HG03060 (cell line): Measurements from ENCODE around the gene ATXN1.

ENCODE experiments used
- ATAC-seq: cut with Tn5 transposase; IDR thresholded peaks from one replicate; pipeline ENCODE4 v1.9.1; 2021; ENCODE audit warnings: low read depth, moderate number of reproducible peaks; ENCODE audit not compliant: unreplicated experiment

Gene ATXN1

DNA sequence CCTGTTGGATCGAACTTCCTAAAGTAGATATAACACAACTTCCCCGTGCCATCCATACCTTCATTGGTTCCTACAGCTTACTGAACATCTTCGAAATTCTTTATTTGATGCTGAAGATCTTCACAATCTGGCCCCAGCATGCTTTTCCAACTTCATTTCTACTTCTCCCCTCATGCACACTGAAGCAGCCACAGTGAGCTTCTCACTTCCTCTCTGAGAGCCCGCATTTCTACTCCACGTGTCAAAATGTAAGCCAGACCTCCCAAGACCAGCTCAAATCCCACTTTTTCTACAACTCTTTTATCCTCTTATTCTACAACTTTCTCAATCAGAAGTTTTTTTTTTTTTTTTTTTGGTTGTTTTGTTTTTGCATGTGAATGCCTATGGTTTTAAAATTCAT lies 268.1 kb downstream of the ATXN1 start:
- ATAC-seq: no peak

- ATAC-seq: no peak
Measured at GRCh38 chr6:16491666-16492313, 269.5 kb downstream of the ATXN1 start.

DNA sequence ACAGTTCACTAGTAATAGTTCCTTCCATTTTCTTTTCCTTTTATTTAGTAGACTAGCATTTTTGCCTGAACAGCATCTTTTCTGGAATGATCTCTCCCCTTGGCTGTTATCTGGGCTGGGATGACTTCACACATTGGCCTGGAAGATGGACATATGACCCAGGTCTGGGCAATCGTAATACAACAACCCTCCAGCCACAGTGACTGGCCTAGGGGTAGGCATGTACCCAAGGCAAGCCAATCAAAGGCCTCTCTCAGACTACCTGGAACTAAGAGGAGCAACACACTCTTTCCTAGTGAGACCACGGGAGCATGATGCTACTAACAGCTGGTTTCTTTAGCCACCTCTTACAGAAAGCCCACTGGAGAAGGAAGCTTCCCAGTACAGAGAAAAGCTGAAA lies 270.6 kb downstream of the ATXN1 start:
- ATAC-seq: no peak

DNA sequence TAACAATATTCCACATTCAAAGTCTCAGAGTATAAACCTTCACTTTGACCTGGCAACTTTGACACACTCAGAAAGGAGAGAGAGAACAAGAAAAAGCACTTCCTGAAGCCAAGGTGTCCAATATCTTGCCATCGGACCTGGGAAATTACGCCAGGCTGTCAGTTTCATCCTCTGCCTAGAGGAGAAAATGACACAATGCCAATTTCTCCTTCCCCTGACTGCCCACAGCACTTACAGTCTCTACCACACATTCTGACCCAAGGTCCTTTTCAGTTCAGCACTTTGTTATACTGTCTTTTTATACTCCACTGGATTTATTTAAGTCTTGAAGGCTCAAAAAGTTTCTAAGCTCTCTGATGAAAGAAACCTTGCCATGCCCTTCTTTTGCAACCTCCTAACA lies 272.4 kb downstream of the ATXN1 start:
- no peak for ATAC-seq

- ATAC-seq: no peak
Measured at GRCh38 chr6:16487996-16488674, 273.1 kb downstream of the ATXN1 start.

DNA sequence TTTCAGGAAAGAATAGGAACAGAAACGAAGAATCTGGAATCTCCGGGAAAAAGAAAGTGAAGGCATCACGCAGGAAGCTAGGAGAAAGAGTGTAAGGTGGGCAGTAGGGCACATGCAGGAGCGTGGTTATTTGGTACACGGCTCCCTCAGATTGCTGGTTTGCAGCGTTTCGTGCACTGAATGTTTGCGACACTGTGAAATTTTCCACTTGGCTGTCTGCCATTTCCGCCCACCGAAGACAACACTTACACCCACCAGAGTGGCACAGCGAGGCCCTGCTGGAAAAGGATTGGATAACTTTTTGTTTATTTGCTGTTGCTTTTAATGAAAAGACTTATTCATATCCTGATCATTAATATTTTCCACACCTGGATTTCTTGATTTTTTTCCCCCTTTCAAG lies 274.6 kb downstream of the ATXN1 start:
- no peak for ATAC-seq

- no peak for ATAC-seq
Measured at GRCh38 chr6:16483315-16483875, 277.9 kb downstream of the ATXN1 start.

- ATAC-seq: no peak
Measured at GRCh38 chr6:16482702-16483314, 278.5 kb downstream of the ATXN1 start.

- no peak for ATAC-seq
Measured at GRCh38 chr6:16481697-16482399, 279.4 kb downstream of the ATXN1 start.

GRCh38 chr6:16480763-16481560 lies 280.3 kb downstream of the ATXN1 start:
- ATAC-seq: no peak

GRCh38 chr6:16477367-16478149 lies 283.7 kb downstream of the ATXN1 start:
- ATAC-seq: no peak

DNA sequence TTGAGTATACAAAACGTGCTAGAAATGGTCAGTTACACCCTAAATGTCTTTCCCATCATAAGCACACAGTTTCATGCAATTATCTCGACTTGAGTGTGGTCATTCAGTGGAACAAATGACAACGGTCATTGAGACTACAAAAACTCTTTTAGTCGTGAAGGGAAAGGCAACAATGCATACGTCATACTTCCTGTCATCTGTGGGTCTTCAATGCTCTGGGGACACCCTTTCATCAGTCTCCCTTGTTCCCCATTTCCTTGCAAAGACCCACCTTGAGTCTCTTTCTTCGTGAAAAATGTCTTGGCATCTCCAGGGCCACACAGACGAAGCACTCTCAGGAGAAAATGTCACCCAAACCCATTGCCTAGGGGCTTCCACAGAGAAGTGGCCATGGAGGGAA lies 284.4 kb downstream of the ATXN1 start:
- ATAC-seq: no peak

- ATAC-seq: no peak
Measured at GRCh38 chr6:16475494-16475781, 285.8 kb downstream of the ATXN1 start.

GRCh38 chr6:16474772-16475493 lies 286.3 kb downstream of the ATXN1 start:
- ATAC-seq: no peak

DNA sequence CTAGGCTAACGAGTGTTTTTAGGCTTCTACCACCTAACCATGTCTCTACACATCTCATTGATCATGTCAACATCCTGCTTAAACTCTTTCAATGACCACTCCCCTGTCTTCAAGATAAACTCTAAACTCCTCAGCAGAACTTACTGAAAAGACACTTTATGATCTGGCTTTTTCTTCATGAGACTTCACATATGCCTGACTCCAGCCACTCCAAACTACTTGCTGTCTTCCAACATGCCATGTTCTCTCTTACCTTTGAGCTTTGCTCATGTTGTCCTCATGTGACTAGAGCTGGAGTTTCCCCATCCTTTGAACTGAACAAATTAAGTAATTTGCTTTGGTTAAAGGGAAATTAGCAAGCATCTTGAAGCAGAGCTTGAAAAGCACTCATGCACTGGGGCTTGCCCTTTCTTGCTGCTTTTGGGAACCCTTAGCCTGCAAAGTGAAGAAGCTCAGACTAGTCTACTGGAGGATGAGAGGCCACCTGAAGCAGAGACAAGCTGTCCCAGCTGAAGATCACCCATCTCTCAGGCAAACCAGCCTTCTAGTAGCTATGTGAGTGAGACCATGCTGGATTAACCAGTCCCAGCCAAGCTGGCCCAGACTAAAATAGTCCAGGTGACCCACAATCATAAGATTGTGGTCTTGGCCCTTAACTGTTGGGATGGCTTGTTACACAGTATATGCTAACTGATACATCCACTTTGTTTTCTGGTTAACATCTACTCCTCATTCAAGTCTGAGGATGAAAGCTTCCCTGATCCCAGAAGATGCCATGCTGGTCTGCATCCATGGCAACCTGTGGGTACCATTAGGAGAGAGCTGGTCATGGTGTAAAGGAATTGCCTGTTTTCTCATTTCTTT lies 287.1 kb downstream of the ATXN1 start:
- ATAC-seq: no peak

- ATAC-seq: peak; percentile 45
Measured at GRCh38 chr6:16473184-16473907, 287.9 kb downstream of the ATXN1 start.

GRCh38 chr6:16472349-16473069 lies 288.8 kb downstream of the ATXN1 start:
- ATAC-seq: peak; percentile 11
